NT2/D1 (cell line): ENCODE measurements around the gene SMIM26.

ENCODE experiments used
- DNase-seq: peaks from one replicate; pipeline ENCODE4 v3.0.0-alpha.2; 2011; ENCODE audit warnings: low read depth, low spot score
- H3K27me3 ChIP-seq: 2 replicates; pipeline ENCODE4 v1.6.0; 2011; ENCODE audit warnings: mild to moderate bottlenecking; ENCODE audit not compliant: insufficient read length, insufficient read depth
- H3K36me3 ChIP-seq: 2 replicates; pipeline ENCODE4 v1.6.1; 2011; ENCODE audit warnings: mild to moderate bottlenecking, low read length, mixed read lengths; ENCODE audit not compliant: insufficient read depth, insufficient read length
- H3K4me1 ChIP-seq: 2 replicates; pipeline ENCODE4 v1.5.1; 2011; ENCODE audit not compliant: insufficient read depth, insufficient read length
- H3K4me3 ChIP-seq: 2 replicates; pipeline ENCODE4 v1.5.1; 2011; ENCODE audit warnings: low read depth; ENCODE audit not compliant: insufficient read length
- H3K9ac ChIP-seq: 2 replicates; pipeline ENCODE4 v1.6.0; 2011; ENCODE audit warnings: low read depth; ENCODE audit not compliant: insufficient read length
- H3K9me3 ChIP-seq: 2 replicates; pipeline ENCODE4 v1.5.1; 2011; ENCODE audit warnings: mild to moderate bottlenecking, low read length; ENCODE audit not compliant: insufficient read depth
- SUZ12 ChIP-seq: IDR thresholded peaks from 2 replicates; pipeline ENCODE4 v1.6.1; 2011; ENCODE audit not compliant: insufficient read length, insufficient read depth; ENCODE audit errors: extremely low read depth
- YY1 ChIP-seq: IDR thresholded peaks from 2 replicates; pipeline ENCODE4 v1.6.1; 2011; ENCODE audit not compliant: insufficient read length, insufficient read depth
- ZNF274 ChIP-seq: IDR thresholded peaks from 2 replicates; pipeline ENCODE4 v1.6.1; 2011; ENCODE audit warnings: mild to moderate bottlenecking, low read depth, low read length

SMIM26 gene

GRCh38 chr20:18529041-18529440 lies 38.2 kb upstream of the SMIM26 start:
- TF ChIP-seq ZNF274 (no peak), SUZ12 (no peak), YY1 (no peak)

GRCh38 chr20:18532626-18533025 lies 34.6 kb upstream of the SMIM26 start:
- Histone ChIP-seq H3K4me3 (no peak overlapping the region), H3K9ac (no peak overlapping the region), H3K36me3 (peaks cover 66% of the 10 kb centered on the region), H3K4me1 (no peaks in the 10 kb centered on the region), H3K27me3 (no peaks in the 10 kb centered on the region), H3K9me3 (no peaks in the 10 kb centered on the region)
- TF ChIP-seq YY1 (no peak), ZNF274 (no peak), SUZ12 (no peak)
- DNase-seq = no peak

More at GRCh38 chr20:18529041-18529440, 38.2 kb upstream of the SMIM26 start:
- Histone ChIP-seq H3K36me3 (peaks cover 86% of the 10 kb centered on the region), H3K27me3 (no peaks in the 10 kb centered on the region), H3K4me3 (no peak overlapping the region), H3K9me3 (no peaks in the 10 kb centered on the region), H3K4me1 (no peaks in the 10 kb centered on the region), H3K9ac (no peak overlapping the region)
- DNase-seq = no peak

DNA sequence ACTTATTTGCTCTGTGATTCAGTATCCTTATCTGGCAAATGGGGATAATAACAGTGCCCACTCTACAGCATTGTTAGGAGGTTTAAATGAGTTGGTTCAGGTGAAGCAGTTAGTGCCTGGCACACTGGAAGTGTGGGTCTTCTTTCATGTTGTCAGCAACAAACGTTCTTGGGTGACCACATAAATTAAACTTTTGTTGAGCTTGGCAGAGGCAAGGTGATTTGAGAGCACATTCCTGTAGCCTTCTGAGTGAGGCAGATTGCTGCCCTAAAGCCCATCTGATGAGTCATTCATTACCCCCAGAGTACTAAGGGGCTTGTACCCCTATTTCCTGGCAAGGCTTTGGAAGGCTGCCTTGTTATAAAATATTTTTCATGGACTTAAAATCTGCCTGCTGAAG lies 33.7 kb upstream of the SMIM26 start:
- peaks cover 58% of the 10 kb centered on the region for H3K36me3 ChIP-seq
- H3K9me3 ChIP-seq = no peaks in the 10 kb centered on the region
- TF ChIP-seq SUZ12 = no peak
- TF ChIP-seq ZNF274 = no peak
- no peak for TF ChIP-seq YY1
- DNase-seq = no peak
- H3K9ac ChIP-seq = no peak overlapping the region
- H3K4me3 ChIP-seq = no peak overlapping the region
- no peaks in the 10 kb centered on the region for H3K27me3 ChIP-seq
- no peaks in the 10 kb centered on the region for H3K4me1 ChIP-seq

DNA sequence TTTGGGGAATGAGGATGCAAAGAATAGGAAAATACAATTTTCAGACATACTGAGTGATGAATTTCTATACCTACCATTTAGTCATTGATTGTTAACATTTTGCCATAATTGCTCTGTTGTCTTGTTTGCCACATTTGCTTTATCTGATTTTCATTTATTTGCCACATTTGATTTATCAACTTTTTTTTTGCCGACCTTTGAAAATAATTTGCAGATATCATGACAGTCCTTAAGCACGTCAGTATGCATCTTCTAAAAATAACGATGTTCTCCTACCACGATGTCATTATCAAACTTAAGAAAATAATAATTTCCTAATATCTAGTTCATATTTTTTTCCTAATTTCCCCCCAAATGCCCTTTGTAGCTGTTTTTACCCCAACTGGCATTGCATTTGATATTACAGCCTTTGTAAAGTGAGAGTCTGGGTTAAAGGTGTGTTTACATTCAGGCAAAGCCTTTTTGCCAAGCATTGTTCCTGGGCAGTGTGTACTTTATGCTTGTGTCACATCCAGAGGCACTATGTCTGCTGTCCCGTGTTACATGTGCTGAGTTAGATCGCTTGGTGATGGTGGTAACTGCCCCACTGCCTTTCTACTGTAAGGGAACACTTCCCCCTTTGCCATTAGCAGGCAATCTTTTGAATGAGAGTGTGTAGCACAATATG lies 33.1 kb upstream of the SMIM26 start:
- H3K9ac ChIP-seq = no peak overlapping the region
- no peak for DNase-seq
- no peaks in the 10 kb centered on the region for H3K27me3 ChIP-seq
- TF ChIP-seq ZNF274 (no peak), YY1 (no peak), SUZ12 (no peak)
- no peak overlapping the region for H3K4me3 ChIP-seq
- H3K9me3 ChIP-seq = no peaks in the 10 kb centered on the region
- H3K4me1 ChIP-seq = no peaks in the 10 kb centered on the region
- H3K36me3 ChIP-seq = peaks cover 55% of the 10 kb centered on the region

DNA sequence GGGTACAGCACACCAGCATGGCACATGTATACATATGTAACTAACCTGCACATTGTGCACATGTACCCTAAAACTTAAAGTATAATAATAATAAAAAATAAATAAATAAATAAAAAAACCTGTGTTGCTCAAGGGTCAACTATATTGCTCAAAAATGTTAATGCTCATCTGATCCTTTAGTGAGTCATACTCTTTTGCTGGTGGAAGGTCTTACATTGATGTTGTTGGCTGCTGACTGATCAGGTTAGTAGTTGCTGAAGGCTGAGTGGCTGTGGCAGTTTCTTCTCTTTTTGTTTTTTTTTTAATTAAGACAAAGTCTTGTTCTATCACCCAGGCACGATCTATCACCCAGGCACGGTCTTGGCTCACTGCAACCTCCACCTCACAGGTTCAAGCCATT lies 29.6 kb upstream of the SMIM26 start:
- Histone ChIP-seq H3K36me3 (peaks cover 36% of the 10 kb centered on the region), H3K9me3 (no peaks in the 10 kb centered on the region), H3K9ac (no peak overlapping the region), H3K4me3 (no peak overlapping the region), H3K27me3 (no peaks in the 10 kb centered on the region), H3K4me1 (no peaks in the 10 kb centered on the region)
- no peak for TF ChIP-seq SUZ12
- TF ChIP-seq YY1 = no peak
- TF ChIP-seq ZNF274 = no peak
- no peak for DNase-seq

- TF ChIP-seq SUZ12 (no peak), YY1 (no peak), ZNF274 (no peak)
- no peak for DNase-seq
- no peak overlapping the region for H3K9ac ChIP-seq
- no peaks in the 10 kb centered on the region for H3K9me3 ChIP-seq
- H3K4me1 ChIP-seq = no peaks in the 10 kb centered on the region
- H3K36me3 ChIP-seq = peaks cover 48% of the 10 kb centered on the region
- H3K4me3 ChIP-seq = no peak overlapping the region
- no peaks in the 10 kb centered on the region for H3K27me3 ChIP-seq
Measured at GRCh38 chr20:18541741-18542140, 25.5 kb upstream of the SMIM26 start.

- Histone ChIP-seq H3K27me3 (no peaks in the 10 kb centered on the region), H3K4me1 (no peaks in the 10 kb centered on the region), H3K36me3 (peaks cover 56% of the 10 kb centered on the region), H3K9ac (no peak overlapping the region), H3K4me3 (no peak overlapping the region), H3K9me3 (no peaks in the 10 kb centered on the region)
- no peak for DNase-seq
- TF ChIP-seq SUZ12 (no peak), YY1 (no peak), ZNF274 (no peak)
Measured at GRCh38 chr20:18543216-18543615, 24.0 kb upstream of the SMIM26 start.

DNA sequence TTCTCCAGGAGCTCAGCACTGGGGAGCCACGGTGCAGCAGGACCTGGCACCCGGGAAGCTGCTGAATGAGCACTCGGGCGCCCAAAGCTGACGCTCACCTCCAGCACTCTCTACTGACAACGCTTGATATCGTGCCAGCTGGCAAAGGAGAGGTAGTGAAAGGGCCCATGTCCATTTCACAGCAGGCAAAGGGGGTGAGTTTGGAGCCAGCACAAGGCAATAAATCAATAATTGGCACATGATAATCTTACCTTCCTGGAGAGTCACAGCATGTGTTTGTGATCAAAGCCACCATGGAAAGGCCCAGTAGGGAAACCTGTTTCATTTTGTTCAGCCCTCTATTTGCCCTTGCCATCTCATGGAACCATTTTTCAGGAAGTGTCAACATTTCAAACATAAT lies 23.3 kb upstream of the SMIM26 start:
- H3K36me3 ChIP-seq = peaks cover 60% of the 10 kb centered on the region
- H3K27me3 ChIP-seq = no peaks in the 10 kb centered on the region
- no peaks in the 10 kb centered on the region for H3K4me1 ChIP-seq
- no peaks in the 10 kb centered on the region for H3K9me3 ChIP-seq
- no peak for DNase-seq
- H3K4me3 ChIP-seq = no peak overlapping the region
- TF ChIP-seq SUZ12 (no peak), ZNF274 (no peak), YY1 (no peak)
- no peak overlapping the region for H3K9ac ChIP-seq
